ENCODE results near the gene PLVAP. TPM values are rescaled to one million over a fixed set of nuclear protein-coding genes. Genes with fewer than 3 reads are reported as not detected.

PLVAP gene
- total RNA-seq, 4 donors from 2014 or later: 37.4 to 155 (median 117) TPM

DNA sequence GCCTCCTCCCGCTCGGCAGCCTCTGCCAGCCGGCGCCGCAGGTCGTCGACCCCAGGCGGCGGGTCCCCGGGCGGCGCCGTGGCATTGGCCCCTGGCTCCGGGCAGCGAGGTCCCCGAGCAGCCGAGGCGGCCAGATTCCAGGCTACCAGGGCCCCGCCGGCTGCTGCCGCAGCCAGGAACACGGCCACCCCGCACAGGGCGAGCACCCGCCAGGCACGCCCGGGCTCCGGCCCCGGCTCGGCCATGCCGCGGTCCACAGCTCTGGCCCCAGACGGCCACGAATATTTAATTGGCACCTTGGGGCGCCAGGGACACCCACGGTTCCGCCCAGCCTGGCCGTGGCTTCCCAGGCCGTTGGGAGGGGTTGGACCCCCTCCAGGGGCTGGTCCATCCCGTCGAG, 16.8 kb upstream of the PLVAP start, which contains the start of gene CCDC194:
CCDC194 (minus strand) TSS at position 283 of the 400 bp plus-strand sequence; CDS start at position 245, 38 bp downstream.
- WGBS: 33% methylated on average over 10 of the region's 41 CpGs
- Histone ChIP-seq H3K27ac (replicated peaks in 1 of 4) (no peak within 1 kb of the TSS), H3K4me3 (no peak within 1 kb of the TSS), H3K9me3 (peaks cover 0 to 9% (median 8%) of the 10 kb centered on the region in 4 donors), H3K27me3 (peaks cover 0 to 82% (median 28%) of the 10 kb centered on the region in 4 donors), H3K36me3 (no peaks in the 10 kb centered on the region), H3K4me1 (peaks cover 11 to 32% (median 29%) of the 10 kb centered on the region in 4 donors)
- intact Hi-C loops (cut with DNase I): loop anchor here (5.0 kb wide), 1 partner anchor 102 kb away; no protein-coding TSS in a partner anchor
- TF ChIP-seq, protein P1, sequence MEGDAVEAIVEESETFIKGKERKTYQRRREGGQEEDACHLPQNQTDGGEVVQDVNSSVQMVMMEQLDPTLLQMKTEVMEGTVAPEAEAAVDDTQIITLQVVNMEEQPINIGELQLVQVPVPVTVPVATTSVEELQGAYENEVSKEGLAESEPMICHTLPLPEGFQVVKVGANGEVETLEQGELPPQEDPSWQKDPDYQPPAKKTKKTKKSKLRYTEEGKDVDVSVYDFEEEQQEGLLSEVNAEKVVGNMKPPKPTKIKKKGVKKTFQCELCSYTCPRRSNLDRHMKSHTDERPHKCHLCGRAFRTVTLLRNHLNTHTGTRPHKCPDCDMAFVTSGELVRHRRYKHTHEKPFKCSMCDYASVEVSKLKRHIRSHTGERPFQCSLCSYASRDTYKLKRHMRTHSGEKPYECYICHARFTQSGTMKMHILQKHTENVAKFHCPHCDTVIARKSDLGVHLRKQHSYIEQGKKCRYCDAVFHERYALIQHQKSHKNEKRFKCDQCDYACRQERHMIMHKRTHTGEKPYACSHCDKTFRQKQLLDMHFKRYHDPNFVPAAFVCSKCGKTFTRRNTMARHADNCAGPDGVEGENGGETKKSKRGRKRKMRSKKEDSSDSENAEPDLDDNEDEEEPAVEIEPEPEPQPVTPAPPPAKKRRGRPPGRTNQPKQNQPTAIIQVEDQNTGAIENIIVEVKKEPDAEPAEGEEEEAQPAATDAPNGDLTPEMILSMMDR (IDR thresholded peaks at IDR 0.05): no peak
- TF ChIP-seq EP300 (IDR thresholded peaks at IDR 0.05) (no peak), POLR2A (IDR thresholded peaks at IDR 0.05; ENCODE audit: low read depth) (no peak), POLR2AphosphoS5 (IDR thresholded peaks at IDR 0.05) (no peak)
- no peak for DNase-seq (ENCODE audit: extremely low spot score)

DNA sequence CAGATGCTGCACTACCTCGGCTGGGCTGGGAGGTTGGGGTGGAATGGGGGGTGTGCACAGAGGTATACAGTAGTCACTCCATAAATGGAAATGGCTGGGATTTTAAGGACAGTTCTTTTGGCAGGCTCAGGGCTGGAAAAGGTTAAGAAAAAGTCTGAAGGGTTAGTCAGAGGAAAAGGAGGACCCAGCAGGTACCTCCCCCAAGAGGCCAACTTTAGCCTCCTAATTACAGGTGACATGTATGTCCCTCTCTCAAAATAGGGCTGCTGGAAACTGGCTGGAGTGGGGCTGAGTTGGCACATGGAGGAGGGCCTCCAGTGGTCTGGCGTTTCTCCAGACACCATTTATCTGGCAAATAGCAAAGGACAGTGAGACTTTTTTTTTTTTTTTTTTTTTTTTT, 15.9 kb upstream of the PLVAP start:
- Histone ChIP-seq H3K27me3 (peaks cover 0 to 78% (median 28%) of the 10 kb centered on the region in 4 donors), H3K27ac (replicated peaks in 1 of 4) (no peak overlapping the region), H3K4me1 (peaks cover 11 to 32% (median 29%) of the 10 kb centered on the region in 4 donors), H3K9me3 (peaks cover 0 to 11% (median 9%) of the 10 kb centered on the region in 4 donors), H3K4me3 (no peak overlapping the region), H3K36me3 (no peaks in the 10 kb centered on the region)
- DNase-seq (ENCODE audit: extremely low spot score): no peak
- TF ChIP-seq, protein P1 (IDR thresholded peaks at IDR 0.05): no peak
- no peak for TF ChIP-seq POLR2A (IDR thresholded peaks at IDR 0.05; ENCODE audit: low read depth)
- TF ChIP-seq POLR2AphosphoS5 (IDR thresholded peaks at IDR 0.05): no peak
- TF ChIP-seq EP300 (IDR thresholded peaks at IDR 0.05): no peak
- WGBS: 58% methylated on average over 2 of the region's 2 CpGs
- intact Hi-C loops (cut with DNase I): loop anchor here (5.0 kb wide), 1 partner anchor 101 kb away; no protein-coding TSS in a partner anchor

DNA sequence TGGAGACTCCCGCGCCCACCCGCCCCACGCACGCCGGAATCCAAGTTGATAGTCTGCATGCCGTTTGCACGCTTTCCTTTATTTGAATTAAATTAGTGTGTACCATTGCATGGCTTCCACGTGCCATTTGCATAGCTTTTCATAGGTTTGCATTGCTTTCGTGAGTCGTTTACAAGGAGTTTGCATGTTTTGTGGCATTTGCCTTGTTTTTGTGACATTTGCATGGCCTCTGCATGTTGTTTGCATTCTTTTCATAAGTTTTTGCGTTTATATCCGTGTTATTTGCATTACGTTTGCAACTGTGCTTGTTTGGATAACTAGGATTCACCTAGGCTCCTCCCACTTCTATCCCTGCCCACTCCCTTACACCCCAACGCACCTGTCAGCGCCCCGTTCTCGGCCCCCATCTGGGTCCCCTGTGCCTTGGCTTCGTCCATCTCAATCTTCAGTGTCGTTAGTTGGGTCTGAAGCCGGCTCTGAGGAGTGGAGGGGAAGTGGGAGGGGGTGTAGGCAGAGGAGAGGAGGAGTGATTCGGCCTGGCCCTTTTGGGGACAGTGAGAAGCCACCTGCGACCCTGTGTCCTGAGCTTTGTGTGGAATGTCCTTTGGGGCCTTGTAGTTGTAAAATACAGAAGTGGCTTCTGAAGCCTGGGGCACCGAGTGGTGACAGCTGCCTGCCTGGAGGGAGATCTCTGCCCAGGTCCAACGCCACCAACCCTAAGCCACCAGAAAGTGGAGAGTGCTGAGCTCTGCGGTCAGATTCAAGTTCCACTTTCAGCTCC, 14.4 kb upstream of the PLVAP start:
- peaks cover 0 to 72% (median 28%) of the 10 kb centered on the region in 4 donors for H3K27me3 ChIP-seq
- no peak for DNase-seq (ENCODE audit: extremely low spot score)
- no peak overlapping the region for H3K27ac ChIP-seq (replicated peaks in 1 of 4)
- peaks cover 0 to 11% (median 9%) of the 10 kb centered on the region in 4 donors for H3K9me3 ChIP-seq
- TF ChIP-seq POLR2AphosphoS5 (IDR thresholded peaks at IDR 0.05) (no peak), POLR2A (IDR thresholded peaks at IDR 0.05; ENCODE audit: low read depth) (no peak), EP300 (IDR thresholded peaks at IDR 0.05) (no peak)
- TF ChIP-seq, protein P1 (IDR thresholded peaks at IDR 0.05): no peak
- H3K36me3 ChIP-seq: no peaks in the 10 kb centered on the region
- intact Hi-C loops (cut with DNase I): loop anchor here (5.0 kb wide), 1 partner anchor 99 kb away; no protein-coding TSS in a partner anchor
- H3K4me3 ChIP-seq: peak overlapping the region; percentile 44 to 61 (median 48)
- peaks cover 11 to 32% (median 29%) of the 10 kb centered on the region in 4 donors for H3K4me1 ChIP-seq
- WGBS: 13% methylated on average over 22 of the region's 26 CpGs

DNA sequence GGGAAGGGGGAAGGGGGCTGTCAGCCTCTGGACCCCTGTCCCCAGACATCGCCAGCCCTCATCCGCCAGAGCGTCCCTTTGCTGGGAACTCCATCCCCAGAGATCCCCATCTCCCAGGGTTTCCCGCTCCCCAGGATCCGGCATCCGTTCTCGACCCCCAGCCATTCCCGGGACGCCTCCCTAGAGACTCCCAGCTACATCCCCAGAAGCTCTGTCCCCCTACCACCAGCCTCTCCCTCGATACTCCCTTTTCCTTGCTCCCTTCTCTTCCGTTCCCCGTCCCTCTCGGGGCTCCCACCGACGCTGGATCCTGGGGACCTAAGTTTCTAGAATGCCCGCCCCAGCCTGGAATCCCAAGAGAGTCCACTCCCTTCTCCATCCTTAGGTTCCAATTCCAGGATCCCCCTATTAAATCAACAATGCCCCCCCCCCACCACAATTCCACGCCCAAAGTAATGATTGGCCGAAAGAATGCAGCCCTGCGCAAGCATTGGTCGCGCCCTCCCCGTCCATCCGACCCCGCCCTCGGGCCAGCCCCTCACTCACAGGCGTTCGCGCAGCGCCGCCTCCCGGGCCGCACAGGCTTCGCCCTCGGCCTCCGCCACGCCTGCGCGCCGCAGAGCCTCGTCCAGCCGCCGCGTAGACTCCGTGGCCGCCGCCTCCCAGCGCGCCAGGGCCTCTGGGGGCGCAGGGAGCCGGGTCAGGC, 13.7 kb upstream of the PLVAP start:
- DNase-seq (ENCODE audit: extremely low spot score): peak; percentile 95
- intact Hi-C loops (cut with DNase I): loop anchor here (5.0 kb wide), 1 partner anchor 99 kb away; no protein-coding TSS in a partner anchor
- Histone ChIP-seq H3K36me3 (no peaks in the 10 kb centered on the region), H3K9me3 (peaks cover 0 to 11% (median 9%) of the 10 kb centered on the region in 4 donors), H3K27ac (replicated peaks in 1 of 4) (no peak overlapping the region), H3K4me1 (peaks cover 11 to 34% (median 30%) of the 10 kb centered on the region in 4 donors), H3K27me3 (peaks cover 0 to 76% (median 28%) of the 10 kb centered on the region in 4 donors), H3K4me3 (peak overlapping the region; percentile 44 to 61 (median 48))
- 0% methylated on average over 37 of the region's 50 CpGs for WGBS
- TF ChIP-seq POLR2AphosphoS5 (IDR thresholded peaks at IDR 0.05) (peak in 1 of 2 donors; percentile 44), EP300 (IDR thresholded peaks at IDR 0.05) (no peak), POLR2A (IDR thresholded peaks at IDR 0.05; ENCODE audit: low read depth) (no peak)
- TF ChIP-seq, protein P1 (IDR thresholded peaks at IDR 0.05): peak; percentile 59 to 74 (median 73)
